Activated T-helper 1 cell treated with anti-CD3 and anti-CD28 coated beads, Interleukin-2, amount 50 U/mL, for 16 hours (primary cell): ENCODE data around the gene CEP55.

Source experiments
- DNase-seq, 2 donors: peaks; one replicate each; pipeline ENCODE4 v3.0.0-alpha.2; 2020; ENCODE audit warnings: low read depth in 1 of 2, low spot score in 1 of 2

CEP55 gene

GRCh38 chr10:93560541-93560940, 64.1 kb downstream of the CEP55 start:
- no peak for DNase-seq

DNA sequence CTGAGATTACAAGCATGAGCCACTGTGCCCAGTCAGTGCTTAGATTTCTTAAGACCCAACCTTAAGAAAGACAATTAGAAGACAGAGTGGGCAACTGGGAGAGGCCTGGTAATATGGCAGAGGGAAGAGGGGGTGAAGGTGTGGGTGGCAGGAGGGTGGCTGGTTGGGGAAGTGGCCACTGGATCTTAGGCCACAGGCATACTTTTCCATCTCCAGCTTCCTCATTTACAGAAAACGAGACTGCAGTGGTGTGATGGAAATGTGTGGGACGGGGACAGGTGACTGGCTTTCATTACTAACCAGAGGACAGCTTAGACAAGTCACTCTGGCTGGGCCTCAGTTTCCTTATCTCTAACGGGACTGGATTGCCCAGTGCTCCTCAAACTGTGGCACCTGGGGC, 69.0 kb downstream of the CEP55 start:
- DNase-seq = no peak

- no peak for DNase-seq
Observed at GRCh38 chr10:93566435-93567276, 70.2 kb downstream of the CEP55 start, which contains the start of gene FFAR4. Gene FFAR4, plus strand, starts transcription at chr10:93566665. Its CDS starts 56 bp downstream, at chr10:93566721.

DNA sequence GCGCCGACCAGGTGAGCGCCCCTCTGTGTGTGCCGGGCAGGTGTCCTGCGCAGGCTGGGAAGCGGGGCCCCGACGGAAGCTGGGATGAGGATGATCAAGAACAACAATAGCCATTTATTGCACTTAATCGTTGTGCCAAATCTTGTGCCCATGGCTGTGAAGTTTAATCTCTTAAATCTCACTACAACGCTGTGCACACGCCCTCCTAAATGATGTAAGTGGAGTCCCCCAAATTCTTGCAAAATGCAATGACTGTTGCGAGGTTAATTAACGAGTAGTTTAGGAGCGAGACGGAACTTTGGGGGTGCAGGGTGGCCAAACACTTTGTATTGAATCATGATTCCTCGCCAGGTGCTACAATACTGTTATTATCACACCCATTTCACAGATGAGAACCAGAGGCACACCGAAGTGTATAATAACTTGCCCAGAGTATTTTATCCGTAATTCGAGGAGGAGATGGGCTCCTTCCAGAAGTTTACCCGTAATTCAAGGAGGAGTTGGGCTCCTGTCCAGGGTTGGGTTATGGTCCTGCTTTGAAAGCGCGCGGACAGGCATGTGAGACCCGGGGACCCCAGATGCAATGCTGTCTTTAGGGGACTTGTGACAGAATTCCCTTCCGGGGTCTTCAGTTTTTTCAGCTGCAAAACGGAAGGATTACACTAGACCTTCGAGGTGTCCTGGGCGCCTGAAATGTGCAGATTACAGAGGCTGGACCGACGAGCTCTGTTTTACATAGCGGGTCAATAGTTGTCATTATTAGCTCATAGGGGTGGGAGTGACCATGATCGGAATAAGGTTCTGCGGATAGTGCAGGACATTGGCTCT, 71.1 kb downstream of the CEP55 start:
- no peak for DNase-seq

DNA sequence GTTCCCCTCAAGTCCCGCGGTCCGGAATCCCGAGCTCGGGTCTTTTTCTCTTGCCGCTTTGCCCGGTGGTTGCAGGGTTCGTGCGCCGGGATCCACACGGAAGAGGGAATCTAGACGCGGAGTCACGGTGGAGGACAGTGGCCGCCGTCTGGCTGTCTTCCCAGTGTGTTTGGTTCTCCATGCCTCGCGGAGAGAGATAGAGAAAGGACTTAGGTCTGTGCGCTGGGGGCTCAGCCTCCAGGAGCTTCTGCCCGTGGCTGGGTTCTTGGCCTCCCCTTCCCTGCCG, 71.6 kb downstream of the CEP55 start:
- DNase-seq = no peak

DNA sequence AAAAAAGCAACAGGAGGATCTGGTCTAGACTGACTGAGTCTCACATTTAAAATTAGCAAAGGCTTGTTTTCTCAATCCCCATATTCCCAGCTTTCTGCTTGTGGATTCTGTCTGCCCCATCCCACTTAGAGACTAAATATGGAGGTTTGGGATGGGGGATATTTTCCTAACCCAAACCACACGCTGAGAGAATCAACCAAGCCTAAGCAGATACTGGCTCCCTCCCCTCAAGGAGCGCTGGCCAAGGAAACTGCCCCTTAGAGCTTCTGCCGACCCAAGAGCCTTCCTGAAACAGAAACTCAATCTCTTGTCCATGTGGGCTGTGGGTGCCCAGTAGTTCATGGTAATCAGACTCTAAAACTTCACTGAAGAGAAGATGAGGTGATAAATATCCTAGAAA, 74.0 kb downstream of the CEP55 start:
- DNase-seq = no peak

GRCh38 chr10:93572606-93573005, 76.2 kb downstream of the CEP55 start:
- DNase-seq = no peak

DNA sequence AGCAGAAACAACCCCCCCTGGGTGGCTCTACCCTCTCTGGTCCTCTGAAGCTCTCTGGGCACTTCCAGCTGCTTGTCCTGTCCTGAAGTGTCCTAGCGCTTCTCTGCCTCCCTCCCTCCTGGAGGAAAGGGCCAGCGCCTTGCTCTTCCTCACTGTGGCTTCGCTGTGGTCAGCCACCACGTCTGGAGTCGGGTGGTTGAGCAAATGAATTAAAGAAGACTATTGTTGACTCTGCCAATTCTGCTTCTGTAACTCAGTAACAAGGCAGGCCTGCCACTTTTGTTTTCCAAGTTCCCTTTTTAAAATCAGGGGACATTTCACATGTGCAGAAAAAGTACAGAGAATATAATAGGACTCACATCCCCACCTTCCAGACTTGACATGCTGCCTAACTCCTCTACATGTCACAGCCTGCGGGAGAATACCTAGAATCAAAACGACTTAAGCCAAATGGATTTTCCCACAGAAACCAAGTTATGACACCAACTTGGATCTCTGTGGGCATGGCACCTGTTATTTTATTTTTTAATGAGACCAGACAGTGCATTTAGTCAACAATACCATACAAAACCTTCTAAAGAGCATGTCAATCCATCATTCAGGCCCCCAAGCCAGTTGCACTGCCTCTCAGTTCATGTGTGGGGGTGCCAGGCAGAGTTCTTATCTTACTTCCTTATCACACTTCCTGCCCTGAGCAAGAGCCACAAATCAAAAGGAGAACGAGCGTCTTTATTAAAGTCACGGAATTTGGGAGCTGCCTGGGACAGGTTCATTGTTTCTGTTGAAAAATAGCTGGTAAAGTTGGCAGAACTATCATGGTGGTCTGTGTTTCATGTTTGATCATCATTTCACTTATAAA, 76.9 kb downstream of the CEP55 start:
- no peak for DNase-seq

GRCh38 chr10:93573924-93574323, 77.5 kb downstream of the CEP55 start:
- DNase-seq = no peak

DNA sequence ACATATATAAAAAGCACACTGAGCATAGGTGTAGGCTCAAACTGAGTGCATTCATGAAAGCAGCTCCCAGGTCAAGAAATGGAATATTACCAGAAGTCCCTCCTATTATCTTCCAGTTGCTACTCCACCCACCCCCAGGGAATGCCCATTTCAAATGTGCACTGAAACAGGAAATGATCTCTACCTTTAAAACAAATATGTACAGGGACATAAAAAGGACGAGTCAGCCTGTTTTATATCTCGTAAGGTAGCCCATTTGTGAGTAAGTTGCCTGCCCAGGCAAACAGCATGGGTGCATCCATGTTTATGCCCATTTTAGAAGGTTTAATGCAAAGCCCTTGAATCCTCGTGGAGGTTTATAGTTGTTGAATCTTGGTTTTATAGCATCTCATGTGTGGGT, 80.5 kb downstream of the CEP55 start:
- no peak for DNase-seq

DNA sequence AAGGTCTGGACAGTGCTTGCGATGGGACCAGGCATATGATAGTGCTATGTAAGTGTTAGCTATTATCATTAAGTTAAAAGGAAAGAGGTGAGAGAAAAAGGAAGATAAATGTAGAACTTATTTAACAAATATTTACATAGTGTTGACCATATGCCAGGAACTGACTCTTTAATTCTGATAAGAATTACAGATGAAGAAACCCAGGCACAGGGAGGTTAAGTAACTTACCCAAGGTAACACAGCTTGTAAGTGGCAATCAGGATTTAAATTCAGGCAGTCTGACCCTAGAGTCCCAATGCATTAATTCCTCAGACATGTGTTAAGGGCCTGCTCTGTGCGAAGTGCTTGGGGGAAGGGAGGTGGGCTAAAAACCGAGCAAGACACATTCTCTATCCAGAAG, 81.2 kb downstream of the CEP55 start:
- DNase-seq = no peak
